GM12878 (cell line): Measurements from ENCODE around the gene PTGIS.

Experiments
- JUND ChIP-seq: IDR thresholded peaks from 2 replicates; pipeline ENCODE4 v1.6.1; 2012; ENCODE audit warnings: low read depth, mild to moderate bottlenecking, low read length, improper control_type of control experiment, moderate library complexity
- TAF1 ChIP-seq: IDR thresholded peaks from 2 replicates; pipeline ENCODE4 v1.6.1; 2011; ENCODE audit warnings: mild to moderate bottlenecking, low read depth, low read length, borderline replicate concordance

DNA sequence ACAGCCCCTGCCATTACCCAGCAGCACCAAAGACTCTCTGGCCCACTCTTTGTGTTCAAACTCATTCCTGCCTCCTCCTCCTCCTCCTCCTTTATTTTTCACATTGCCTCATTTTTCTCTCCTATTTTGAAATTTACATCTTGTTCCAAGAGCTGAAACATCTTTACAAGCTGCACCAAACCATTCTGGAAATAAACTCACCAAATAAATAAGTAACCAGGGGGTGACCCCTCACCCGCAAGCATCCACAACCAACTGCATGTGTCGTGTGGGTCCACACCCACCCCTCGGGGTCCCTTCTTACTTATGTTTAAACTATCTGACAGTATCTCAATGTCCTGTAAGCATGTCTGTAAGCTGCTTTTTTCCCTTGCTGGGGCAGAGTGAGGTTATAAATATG is 86.8 kb downstream of the PTGIS start:
- TF ChIP-seq JUND (no peak), TAF1 (no peak)
